ENCODE results near the gene SLC44A1. TPM values are rescaled to one million over a fixed set of nuclear protein-coding genes. Genes with fewer than 3 reads are reported as not detected.

The SLC44A1 gene
- total RNA-seq, 1 donor from 2014 or later, result 9.6 TPM

DNA sequence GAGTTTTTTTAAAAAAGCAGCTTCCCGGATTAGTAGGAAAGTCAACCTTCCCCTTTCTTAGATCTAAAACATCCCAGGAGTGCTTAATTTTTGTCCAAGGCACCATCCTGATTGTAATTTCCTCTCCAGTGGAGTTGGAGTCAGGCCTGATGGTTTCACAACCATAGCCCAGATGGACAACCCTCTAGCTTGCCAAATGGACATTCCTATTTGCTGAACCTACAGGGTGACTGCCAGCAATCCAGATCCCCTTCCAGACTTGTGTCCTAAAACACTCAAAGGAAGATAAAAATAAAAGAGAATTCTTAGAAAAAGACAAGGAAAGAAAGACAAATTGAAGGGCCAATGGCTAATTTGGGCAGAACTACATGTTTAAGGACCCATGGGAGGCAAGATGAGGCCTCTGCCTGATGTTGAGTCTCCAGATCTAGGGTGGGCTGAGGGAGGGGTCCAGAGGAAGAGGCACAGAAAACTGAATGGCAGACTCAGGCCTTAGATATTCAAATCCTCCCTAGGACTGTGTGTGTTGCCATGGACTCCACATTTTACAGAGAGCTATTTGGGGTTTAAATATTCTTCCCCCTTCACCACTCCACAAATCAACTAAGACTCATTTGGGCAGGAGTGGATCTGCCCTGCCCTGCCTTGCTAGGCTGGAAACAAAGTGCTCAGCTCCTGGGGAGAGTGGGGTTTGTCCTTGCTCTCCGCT lies 38.5 kb upstream of the SLC44A1 start:
- TF ChIP-seq, protein P1, sequence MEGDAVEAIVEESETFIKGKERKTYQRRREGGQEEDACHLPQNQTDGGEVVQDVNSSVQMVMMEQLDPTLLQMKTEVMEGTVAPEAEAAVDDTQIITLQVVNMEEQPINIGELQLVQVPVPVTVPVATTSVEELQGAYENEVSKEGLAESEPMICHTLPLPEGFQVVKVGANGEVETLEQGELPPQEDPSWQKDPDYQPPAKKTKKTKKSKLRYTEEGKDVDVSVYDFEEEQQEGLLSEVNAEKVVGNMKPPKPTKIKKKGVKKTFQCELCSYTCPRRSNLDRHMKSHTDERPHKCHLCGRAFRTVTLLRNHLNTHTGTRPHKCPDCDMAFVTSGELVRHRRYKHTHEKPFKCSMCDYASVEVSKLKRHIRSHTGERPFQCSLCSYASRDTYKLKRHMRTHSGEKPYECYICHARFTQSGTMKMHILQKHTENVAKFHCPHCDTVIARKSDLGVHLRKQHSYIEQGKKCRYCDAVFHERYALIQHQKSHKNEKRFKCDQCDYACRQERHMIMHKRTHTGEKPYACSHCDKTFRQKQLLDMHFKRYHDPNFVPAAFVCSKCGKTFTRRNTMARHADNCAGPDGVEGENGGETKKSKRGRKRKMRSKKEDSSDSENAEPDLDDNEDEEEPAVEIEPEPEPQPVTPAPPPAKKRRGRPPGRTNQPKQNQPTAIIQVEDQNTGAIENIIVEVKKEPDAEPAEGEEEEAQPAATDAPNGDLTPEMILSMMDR (IDR thresholded peaks at IDR 0.05; ENCODE audit: partially characterized antibody, unreplicated experiment), result no peak
- no peak for DNase-seq
- H3K9me3 Mint-ChIP-seq (ENCODE audit: unreplicated experiment), result no peaks in the 10 kb centered on the region
- no peaks in the 10 kb centered on the region for H3K4me1 Mint-ChIP-seq (ENCODE audit: low read depth, unreplicated experiment)
- H3K27me3 Mint-ChIP-seq (ENCODE audit: unreplicated experiment), result no peaks in the 10 kb centered on the region
- H3K4me3 Mint-ChIP-seq (ENCODE audit: unreplicated experiment), result no peak overlapping the region
- no peak overlapping the region for H3K27ac Mint-ChIP-seq (ENCODE audit: unreplicated experiment)
- H3K36me3 Mint-ChIP-seq (ENCODE audit: unreplicated experiment), result no peaks in the 10 kb centered on the region

DNA sequence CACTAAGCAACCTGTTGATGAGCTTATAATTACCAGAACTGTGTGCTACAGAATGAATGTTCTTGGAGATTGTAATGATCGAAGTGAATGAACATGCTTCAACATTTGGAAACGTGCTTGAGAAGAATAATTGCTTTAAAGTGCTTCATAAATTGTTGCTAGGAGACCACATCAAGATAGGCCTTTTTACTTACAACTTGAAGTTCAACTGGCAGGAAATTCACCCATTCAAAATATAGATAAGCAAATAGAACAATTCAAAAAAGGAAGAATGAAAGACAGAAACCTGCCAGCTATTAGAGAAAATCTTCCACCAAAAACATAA lies 38.0 kb upstream of the SLC44A1 start:
- no peaks in the 10 kb centered on the region for H3K27me3 Mint-ChIP-seq (ENCODE audit: unreplicated experiment)
- DNase-seq, result no peak
- H3K27ac Mint-ChIP-seq (ENCODE audit: unreplicated experiment), result no peak overlapping the region
- no peaks in the 10 kb centered on the region for H3K4me1 Mint-ChIP-seq (ENCODE audit: low read depth, unreplicated experiment)
- no peak overlapping the region for H3K4me3 Mint-ChIP-seq (ENCODE audit: unreplicated experiment)
- H3K36me3 Mint-ChIP-seq (ENCODE audit: unreplicated experiment), result no peaks in the 10 kb centered on the region
- TF ChIP-seq, protein P1 (IDR thresholded peaks at IDR 0.05; ENCODE audit: partially characterized antibody, unreplicated experiment), result no peak
- no peaks in the 10 kb centered on the region for H3K9me3 Mint-ChIP-seq (ENCODE audit: unreplicated experiment)

DNA sequence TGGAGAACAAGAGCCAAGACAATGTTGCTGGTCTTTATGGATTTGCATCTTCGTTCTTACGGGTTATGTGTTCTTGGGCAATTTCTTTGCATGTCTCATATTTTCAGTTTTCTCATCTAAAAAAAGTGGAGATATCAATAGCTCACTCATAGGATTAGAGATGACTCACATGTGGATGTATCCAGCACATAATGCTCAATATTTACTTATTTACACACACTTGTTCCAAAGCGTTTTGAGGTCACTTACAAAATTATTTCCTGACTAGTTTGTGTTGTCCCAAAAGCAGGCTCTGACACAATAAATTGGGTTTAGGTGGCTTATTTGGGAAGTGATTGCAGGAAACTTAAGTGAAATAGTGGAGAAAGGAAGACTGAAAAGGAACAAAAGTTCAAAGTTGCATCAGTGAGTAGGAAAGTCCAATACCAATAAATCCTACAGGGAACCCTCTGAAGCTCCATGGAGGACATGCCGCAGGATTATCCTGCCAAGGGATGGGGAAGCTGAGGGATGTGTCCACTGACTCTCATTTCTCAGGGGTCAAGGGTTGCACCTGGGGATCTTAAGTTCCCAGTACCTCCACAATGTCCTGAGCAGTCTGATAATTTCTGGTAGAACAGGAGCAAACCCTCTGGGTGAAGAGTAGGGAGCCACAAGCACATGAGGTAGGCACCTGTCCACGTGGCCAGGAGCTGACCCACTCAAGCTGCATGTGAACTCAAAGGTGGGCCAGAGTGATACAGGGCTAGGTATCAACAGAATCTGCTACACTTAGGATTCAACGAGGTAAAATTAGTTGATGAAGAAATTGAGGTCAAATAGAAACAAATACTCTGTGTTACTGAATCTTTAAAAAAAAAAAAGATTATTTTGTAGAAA lies 37.4 kb upstream of the SLC44A1 start:
- TF ChIP-seq, protein P1 (IDR thresholded peaks at IDR 0.05; ENCODE audit: partially characterized antibody, unreplicated experiment), result no peak
- Mint-ChIP-seq H3K27me3 (ENCODE audit: unreplicated experiment) (no peaks in the 10 kb centered on the region), H3K4me1 (ENCODE audit: low read depth, unreplicated experiment) (no peaks in the 10 kb centered on the region), H3K27ac (ENCODE audit: unreplicated experiment) (no peak overlapping the region), H3K36me3 (ENCODE audit: unreplicated experiment) (no peaks in the 10 kb centered on the region), H3K9me3 (ENCODE audit: unreplicated experiment) (no peaks in the 10 kb centered on the region), H3K4me3 (ENCODE audit: unreplicated experiment) (no peak overlapping the region)
- DNase-seq, result no peak

DNA sequence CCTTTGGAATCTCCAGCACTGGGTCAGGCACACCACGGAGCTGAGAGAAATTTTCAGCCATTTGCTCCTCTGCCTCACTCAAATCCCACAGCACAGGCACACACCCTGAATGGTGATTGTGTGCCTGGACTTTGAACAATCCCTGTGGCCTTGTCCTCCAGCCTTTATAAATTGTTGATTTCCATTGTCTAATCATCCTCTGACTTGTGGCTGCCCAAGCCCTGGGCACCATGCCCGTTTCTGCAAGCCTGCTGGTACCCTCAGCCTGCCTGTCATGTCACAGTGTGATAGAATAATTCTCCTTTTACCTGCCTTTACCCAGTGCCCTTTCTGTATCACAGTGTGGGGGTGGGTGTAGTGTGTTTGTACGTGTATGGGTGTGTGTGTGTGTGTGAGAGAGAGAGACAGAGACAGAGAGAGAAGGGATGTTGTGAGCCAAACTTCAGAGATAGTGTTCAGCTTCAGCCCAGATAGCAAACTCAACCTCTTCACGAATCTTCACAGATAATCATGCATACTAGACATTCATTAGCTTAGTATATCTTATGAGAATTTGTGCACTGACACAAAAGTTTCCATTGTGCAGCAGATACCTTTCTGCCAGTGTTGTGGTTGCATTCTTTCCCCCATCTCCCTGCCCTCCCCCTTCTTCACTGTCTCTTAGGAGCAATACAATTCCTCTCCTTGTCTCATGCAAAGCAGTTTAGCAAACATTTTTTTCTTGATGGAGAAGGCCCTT lies 27.8 kb upstream of the SLC44A1 start:
- H3K4me1 Mint-ChIP-seq (ENCODE audit: low read depth, unreplicated experiment), result no peaks in the 10 kb centered on the region
- H3K27ac Mint-ChIP-seq (ENCODE audit: unreplicated experiment), result no peak overlapping the region
- DNase-seq, result no peak
- no peak overlapping the region for H3K4me3 Mint-ChIP-seq (ENCODE audit: unreplicated experiment)
- H3K36me3 Mint-ChIP-seq (ENCODE audit: unreplicated experiment), result peaks cover 6% of the 10 kb centered on the region
- peaks cover 1% of the 10 kb centered on the region for H3K27me3 Mint-ChIP-seq (ENCODE audit: unreplicated experiment)
- TF ChIP-seq, protein P1 (IDR thresholded peaks at IDR 0.05; ENCODE audit: partially characterized antibody, unreplicated experiment), result no peak
- H3K9me3 Mint-ChIP-seq (ENCODE audit: unreplicated experiment), result peaks cover 2% of the 10 kb centered on the region

Data from glutamatergic neuron (in vitro differentiated cells).